ENCODE measurements around the gene ALX4. TPM values are rescaled to one million over a fixed set of nuclear protein-coding genes. Genes with fewer than 3 reads are reported as not detected.
A peak's percentile ranks its signal among the peaks of the same experiment; 100 is the strongest.

Gene ALX4
- total and polyA plus RNA-seq, 9 of the 15 experiments (the other 6 are each of a cell fraction or from before 2014, with no cell fraction given), result 0.07 to 1.2 (median 0.33) TPM

DNA sequence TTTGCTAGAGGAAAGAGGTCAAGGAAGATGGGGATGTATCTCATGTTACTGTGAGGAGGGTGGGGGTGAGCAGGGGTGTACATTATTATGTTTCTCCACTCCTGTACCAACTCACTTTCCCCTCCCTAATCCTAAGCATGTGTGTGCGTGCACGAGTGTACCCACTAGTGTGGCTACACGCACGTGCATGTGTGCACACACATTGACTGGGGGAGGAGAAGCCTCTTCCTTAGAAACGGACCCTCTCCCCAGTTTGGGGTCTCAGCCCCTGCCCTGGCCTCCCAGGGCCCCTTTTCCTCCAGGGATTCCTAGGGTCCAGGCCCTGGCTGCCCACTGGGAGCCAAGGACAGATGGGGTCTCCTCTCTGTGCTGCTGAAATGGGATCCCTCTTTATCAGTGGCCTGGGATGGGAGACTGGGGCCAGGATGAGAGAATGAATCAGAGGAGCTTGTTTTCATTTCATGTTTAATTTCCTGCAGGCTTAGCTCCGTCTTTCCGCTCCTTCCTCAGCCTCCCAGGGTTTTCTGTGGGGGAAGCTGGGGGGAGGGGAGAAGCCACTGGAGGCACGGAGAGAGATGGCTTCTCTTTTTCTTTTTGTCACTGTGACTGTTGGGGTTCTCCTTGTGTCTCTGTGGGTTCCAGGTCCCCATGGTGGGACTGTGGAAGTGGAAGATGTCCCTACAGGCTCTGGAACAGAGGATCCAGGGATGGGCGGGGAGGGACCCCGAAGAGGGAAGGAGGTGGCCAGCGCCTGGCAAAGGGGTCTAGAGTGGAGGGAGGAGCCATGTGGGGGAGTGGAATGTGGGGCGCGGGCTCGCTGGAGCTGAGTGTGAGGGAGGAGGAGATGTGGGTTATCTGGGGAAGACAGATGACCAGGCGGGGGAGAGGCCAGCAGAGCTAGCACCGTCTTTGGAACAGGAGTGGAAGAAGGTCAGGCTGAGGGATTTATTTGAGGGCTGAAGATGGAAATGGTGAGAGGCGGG lies 40.3 kb downstream of the ALX4 start (continued):
- no peak for TF ChIP-seq ZKSCAN8 (CRISPR knock-in tag; IDR thresholded peaks at IDR 0.05)
- no peak for TF ChIP-seq SAFB2 (IDR thresholded peaks at IDR 0.05; ENCODE audit: borderline replicate concordance, low read depth, low read length, severe bottlenecking)
- TF ChIP-seq, protein P1, sequence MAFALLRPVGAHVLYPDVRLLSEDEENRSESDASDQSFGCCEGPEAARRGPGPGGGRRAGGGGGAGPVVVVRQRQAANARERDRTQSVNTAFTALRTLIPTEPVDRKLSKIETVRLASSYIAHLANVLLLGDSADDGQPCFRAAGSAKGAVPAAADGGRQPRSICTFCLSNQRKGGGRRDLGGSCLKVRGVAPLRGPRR (CRISPR knock-in tag; IDR thresholded peaks at IDR 0.05), result no peak
- TF ChIP-seq MTF1 (CRISPR knock-in tag; IDR thresholded peaks at IDR 0.05; ENCODE audit: borderline replicate concordance), result no peak
- peak; percentile 87 for TF ChIP-seq TARDBP (IDR thresholded peaks at IDR 0.05)
- TF ChIP-seq, protein P2, sequence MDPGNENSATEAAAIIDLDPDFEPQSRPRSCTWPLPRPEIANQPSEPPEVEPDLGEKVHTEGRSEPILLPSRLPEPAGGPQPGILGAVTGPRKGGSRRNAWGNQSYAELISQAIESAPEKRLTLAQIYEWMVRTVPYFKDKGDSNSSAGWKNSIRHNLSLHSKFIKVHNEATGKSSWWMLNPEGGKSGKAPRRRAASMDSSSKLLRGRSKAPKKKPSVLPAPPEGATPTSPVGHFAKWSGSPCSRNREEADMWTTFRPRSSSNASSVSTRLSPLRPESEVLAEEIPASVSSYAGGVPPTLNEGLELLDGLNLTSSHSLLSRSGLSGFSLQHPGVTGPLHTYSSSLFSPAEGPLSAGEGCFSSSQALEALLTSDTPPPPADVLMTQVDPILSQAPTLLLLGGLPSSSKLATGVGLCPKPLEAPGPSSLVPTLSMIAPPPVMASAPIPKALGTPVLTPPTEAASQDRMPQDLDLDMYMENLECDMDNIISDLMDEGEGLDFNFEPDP (CRISPR knock-in tag; IDR thresholded peaks at IDR 0.05), result no peak
- TF ChIP-seq, protein P3, sequence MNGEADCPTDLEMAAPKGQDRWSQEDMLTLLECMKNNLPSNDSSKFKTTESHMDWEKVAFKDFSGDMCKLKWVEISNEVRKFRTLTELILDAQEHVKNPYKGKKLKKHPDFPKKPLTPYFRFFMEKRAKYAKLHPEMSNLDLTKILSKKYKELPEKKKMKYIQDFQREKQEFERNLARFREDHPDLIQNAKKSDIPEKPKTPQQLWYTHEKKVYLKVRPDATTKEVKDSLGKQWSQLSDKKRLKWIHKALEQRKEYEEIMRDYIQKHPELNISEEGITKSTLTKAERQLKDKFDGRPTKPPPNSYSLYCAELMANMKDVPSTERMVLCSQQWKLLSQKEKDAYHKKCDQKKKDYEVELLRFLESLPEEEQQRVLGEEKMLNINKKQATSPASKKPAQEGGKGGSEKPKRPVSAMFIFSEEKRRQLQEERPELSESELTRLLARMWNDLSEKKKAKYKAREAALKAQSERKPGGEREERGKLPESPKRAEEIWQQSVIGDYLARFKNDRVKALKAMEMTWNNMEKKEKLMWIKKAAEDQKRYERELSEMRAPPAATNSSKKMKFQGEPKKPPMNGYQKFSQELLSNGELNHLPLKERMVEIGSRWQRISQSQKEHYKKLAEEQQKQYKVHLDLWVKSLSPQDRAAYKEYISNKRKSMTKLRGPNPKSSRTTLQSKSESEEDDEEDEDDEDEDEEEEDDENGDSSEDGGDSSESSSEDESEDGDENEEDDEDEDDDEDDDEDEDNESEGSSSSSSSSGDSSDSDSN (IDR thresholded peaks at IDR 0.05; ENCODE audit: borderline replicate concordance in 1 of 2, low read depth in 2 of 2, low read length in 2 of 2), result no peak
- TF ChIP-seq, protein P4, sequence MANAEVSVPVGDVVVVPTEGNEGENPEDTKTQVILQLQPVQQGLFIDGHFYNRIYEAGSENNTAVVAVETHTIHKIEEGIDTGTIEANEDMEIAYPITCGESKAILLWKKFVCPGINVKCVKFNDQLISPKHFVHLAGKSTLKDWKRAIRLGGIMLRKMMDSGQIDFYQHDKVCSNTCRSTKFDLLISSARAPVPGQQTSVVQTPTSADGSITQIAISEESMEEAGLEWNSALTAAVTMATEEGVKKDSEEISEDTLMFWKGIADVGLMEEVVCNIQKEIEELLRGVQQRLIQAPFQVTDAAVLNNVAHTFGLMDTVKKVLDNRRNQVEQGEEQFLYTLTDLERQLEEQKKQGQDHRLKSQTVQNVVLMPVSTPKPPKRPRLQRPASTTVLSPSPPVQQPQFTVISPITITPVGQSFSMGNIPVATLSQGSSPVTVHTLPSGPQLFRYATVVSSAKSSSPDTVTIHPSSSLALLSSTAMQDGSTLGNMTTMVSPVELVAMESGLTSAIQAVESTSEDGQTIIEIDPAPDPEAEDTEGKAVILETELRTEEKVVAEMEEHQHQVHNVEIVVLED (CRISPR knock-in tag; IDR thresholded peaks at IDR 0.05), result no peak
- TF ChIP-seq BRF1 (IDR thresholded peaks at IDR 0.05; ENCODE audit: borderline replicate concordance, extremely low read depth, insufficient read length), result no peak
